GM23248 (cell line): ENCODE results near the gene DNAH7. TPM values are rescaled to one million over a fixed set of nuclear protein-coding genes. Genes with fewer than 3 reads are reported as not detected.

Source experiments
- DNase-seq: peaks from one replicate; pipeline ENCODE4 v3.0.0-alpha.2; 2015
- H2AFZ ChIP-seq: fragments of 200-600 bp; sonication (generic); 2 replicates; pipeline ENCODE4 v1.6.1; 2016; ENCODE audit warnings: antibody characterized with exemption
- H3F3A ChIP-seq: fragments of 200-600 bp; sonication (generic); 2 replicates; pipeline ENCODE4 v1.6.1; 2016; ENCODE audit warnings: mild to moderate bottlenecking, antibody characterized with exemption, mixed run types; ENCODE audit not compliant: insufficient read depth
- H3K27ac ChIP-seq: fragments of 200-600 bp; sonication (generic); 2 replicates; pipeline ENCODE4 v1.5.1; 2016; ENCODE audit warnings: mild to moderate bottlenecking
- H3K27me3 ChIP-seq: fragments of 200-600 bp; sonication (generic); replicated peaks from 2 replicates; pipeline ENCODE4 v1.6.1; 2016; ENCODE audit warnings: mild to moderate bottlenecking; ENCODE audit not compliant: insufficient read depth
- H3K36me3 ChIP-seq: fragments of 200-600 bp; sonication (generic); 2 replicates; pipeline ENCODE4 v1.6.1; 2016; ENCODE audit warnings: low read depth, mild to moderate bottlenecking
- H3K4me1 ChIP-seq: fragments of 200-600 bp; sonication (generic); 2 replicates; pipeline ENCODE4 v1.6.1; 2016; ENCODE audit warnings: mild to moderate bottlenecking; ENCODE audit not compliant: insufficient read depth
- H3K4me2 ChIP-seq: fragments of 200-600 bp; sonication (generic); one replicate; pipeline ENCODE4 v1.6.1; 2016; ENCODE audit warnings: mild to moderate bottlenecking; ENCODE audit not compliant: unreplicated experiment
- H3K4me3 ChIP-seq: fragments of 200-600 bp; sonication (generic); 2 replicates; pipeline ENCODE4 v1.5.1; 2016; ENCODE audit warnings: mild to moderate bottlenecking
- H3K79me2 ChIP-seq: fragments of 200-600 bp; sonication (generic); 2 replicates; pipeline ENCODE4 v1.6.1; 2016; ENCODE audit warnings: mild to moderate bottlenecking; ENCODE audit not compliant: insufficient read depth
- H3K9ac ChIP-seq: fragments of 200-600 bp; sonication (generic); 2 replicates; pipeline ENCODE4 v1.6.1; 2016; ENCODE audit warnings: mild to moderate bottlenecking
- H3K9me2 ChIP-seq: fragments of 200-600 bp; sonication (generic); 2 replicates; pipeline ENCODE4 v1.6.1; 2016; ENCODE audit warnings: mixed run types, mild to moderate bottlenecking, moderate library complexity; ENCODE audit not compliant: insufficient read depth
- H3K9me3 ChIP-seq: fragments of 200-600 bp; sonication (generic); one replicate; pipeline ENCODE4 v1.6.1; 2017; ENCODE audit warnings: low read depth
- H4K20me1 ChIP-seq: fragments of 200-600 bp; sonication (generic); 2 replicates; pipeline ENCODE4 v1.6.0; 2016; ENCODE audit not compliant: insufficient read depth
- EZH2 ChIP-seq: fragments of 200-600 bp; sonication (generic); IDR thresholded peaks from 2 replicates; pipeline ENCODE4 v1.6.1; 2018; ENCODE audit warnings: antibody characterized with exemption, mild to moderate bottlenecking; ENCODE audit not compliant: insufficient read depth, poor library complexity, severe bottlenecking
- EZH2phosphoT487 ChIP-seq: fragments of 200-600 bp; sonication (generic); IDR thresholded peaks from 2 replicates; pipeline ENCODE4 v1.6.1; 2018; ENCODE audit warnings: antibody characterized with exemption, moderate library complexity, mild to moderate bottlenecking, low read depth; ENCODE audit not compliant: insufficient read depth
- WGBS, 2 experiments: methylation state at CpG; one replicate each; pipeline ENCODE4 v1.1.6; 2015 to 2017; ENCODE audit warnings: low lambda C conversion rate in 2 of 2, low coverage in 1 of 2; ENCODE audit errors: missing lambda C conversion rate in 2 of 2; 5-methylcytosine and 5-hydroxymethylcytosine counted together
- in situ Hi-C: fragments of 300-500 bp; cut with MboI; formaldehyde crosslinking; loops from 2 replicates; pipeline ENCODE4 v1.15.0; 2020
- polyA plus RNA-seq: library from polyadenylated mRNA; unstranded; fragments of >200 nt; fragmentation: Nextera tagmentation; extraction: Ambion mirVana; gene quantifications from 2 replicates; pipeline ENCODE4 v1.2.1, GENCODE V29; 2016
- total RNA-seq: library from RNA; depleted of rRNA; stranded (reverse); fragments of >200 nt; shearing (Covaris generic); gene quantifications from 2 replicates; pipeline ENCODE4 v1.2.3, GENCODE V29; 2014

The DNAH7 gene
- total and polyA plus RNA-seq, 2 experiments from 2014 or later = 0.40 to 0.43 TPM

DNA sequence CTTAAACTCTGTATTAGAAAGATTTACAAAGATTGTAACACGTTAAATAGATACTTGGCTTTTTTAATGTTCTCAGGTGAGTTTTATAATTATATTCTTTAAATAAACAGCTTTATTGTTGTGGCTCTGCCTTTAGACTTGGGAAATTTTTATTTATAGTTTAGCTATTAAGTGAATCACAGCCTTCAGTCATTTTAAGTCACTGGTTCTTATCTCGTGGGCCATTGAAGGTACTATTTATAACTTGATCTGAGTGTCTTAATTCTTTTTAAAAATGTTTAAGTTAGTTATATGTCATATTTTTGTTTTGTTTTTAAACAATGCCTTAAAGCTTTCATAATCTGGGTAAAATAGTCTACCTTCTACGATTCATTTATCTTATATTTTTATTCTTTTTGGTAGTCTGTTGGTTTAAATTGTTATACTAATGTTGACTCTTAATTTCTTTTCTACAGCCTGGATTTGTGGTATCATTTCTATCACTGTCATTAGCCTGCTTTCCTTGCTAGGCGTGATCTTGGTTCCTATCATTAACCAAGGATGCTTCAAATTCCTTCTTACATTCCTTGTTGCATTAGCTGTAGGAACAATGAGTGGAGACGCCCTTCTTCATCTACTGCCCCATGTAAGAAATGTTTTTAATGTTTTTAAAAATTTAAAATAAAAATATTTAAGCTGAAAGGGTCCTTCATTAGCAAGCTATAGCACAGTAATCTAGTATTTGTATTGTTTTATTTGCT, 362.3 kb downstream of the DNAH7 start:
- H3K27ac ChIP-seq = no peak overlapping the region
- peak; percentile 43 for DNase-seq
- no peak overlapping the region for H3K9ac ChIP-seq
- H3K79me2 ChIP-seq = peaks cover 65% of the 10 kb centered on the region
- H3K4me3 ChIP-seq = no peak overlapping the region
- in situ Hi-C loops = no loop called here
- H3K9me2 ChIP-seq = 0 out of 2 replicates have a peak, but pooled peaks cover 3% of the 10 kb centered on the region
- peak overlapping the region; percentile 45 for H3K4me2 ChIP-seq
- H3K9me3 ChIP-seq = no peaks in the 10 kb centered on the region
- H3K4me1 ChIP-seq = peaks cover 29% of the 10 kb centered on the region
- TF ChIP-seq EZH2 (no peak), EZH2phosphoT487 (no peak)
- H3F3A ChIP-seq = peaks cover 6% of the 10 kb centered on the region; the same call in 1 of the 2 replicates
- no peaks in the 10 kb centered on the region for H4K20me1 ChIP-seq
- H2AFZ ChIP-seq = no peak overlapping the region
- H3K27me3 ChIP-seq = no peaks in the 10 kb centered on the region
- H3K36me3 ChIP-seq = peaks cover 10% of the 10 kb centered on the region; the same call in 1 of the 2 replicates
- 83 to 84% methylated on average over 5 of the region's 5 CpGs for WGBS, 2 experiments

DNA sequence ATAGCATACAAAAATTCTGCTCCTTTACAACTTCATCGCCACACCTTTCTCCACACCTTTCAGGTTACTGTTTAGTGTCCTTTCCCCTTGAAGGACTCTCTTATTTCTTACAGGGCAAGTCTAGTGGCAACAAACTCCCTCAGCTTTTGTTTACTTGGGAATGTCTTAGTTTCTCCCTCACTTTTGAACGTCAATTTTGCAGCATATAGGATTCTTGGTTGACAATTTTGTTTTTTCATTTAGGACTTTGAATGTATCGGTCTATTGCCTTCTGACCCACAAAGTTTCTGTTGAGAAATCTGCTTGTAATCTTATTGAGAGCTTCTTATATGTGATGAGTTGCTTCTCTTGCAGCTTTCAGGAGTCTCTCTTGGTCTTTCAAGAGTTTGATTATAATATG, 368.2 kb downstream of the DNAH7 start:
- 65% methylated on average over 3 of the region's 3 CpGs for WGBS, 2 experiments

DNA sequence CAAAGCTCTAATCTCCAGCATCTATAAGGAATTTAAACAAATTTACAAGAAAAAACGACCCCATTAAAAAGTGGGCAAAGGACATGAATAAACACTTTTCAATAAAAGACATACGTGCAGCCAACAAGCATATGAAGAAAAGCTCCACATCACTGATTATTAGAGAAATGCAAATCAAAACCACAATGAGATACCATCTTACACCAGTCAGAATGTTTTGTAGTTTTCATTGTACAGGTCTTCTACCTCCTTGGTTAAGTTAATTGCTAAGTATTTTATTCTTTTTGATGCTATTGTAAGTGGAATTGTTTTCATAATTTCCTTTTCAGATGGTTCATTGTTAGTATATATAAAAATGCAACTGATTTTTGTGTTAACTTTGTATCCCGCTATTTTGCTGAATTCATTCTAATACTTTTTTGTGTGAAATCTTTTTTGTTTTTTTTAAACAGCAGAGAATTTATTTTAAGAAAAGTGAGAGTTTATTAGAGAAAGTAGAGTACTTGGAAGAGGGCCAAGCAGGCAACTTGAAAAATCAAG, 370.9 kb downstream of the DNAH7 start:
- H3K9me2 ChIP-seq = no peaks in the 10 kb centered on the region
- 0 out of 2 replicates have a peak, but pooled peaks cover 3% of the 10 kb centered on the region for H3K4me1 ChIP-seq
- no peaks in the 10 kb centered on the region for H3K27me3 ChIP-seq
- no peak overlapping the region for H3K9ac ChIP-seq
- no peak for TF ChIP-seq EZH2phosphoT487
- in situ Hi-C loops = no loop called here
- H3K9me3 ChIP-seq = no peaks in the 10 kb centered on the region
- H3K27ac ChIP-seq = no peak overlapping the region
- H2AFZ ChIP-seq = no peak overlapping the region
- peaks cover 100% of the 10 kb centered on the region for H3K79me2 ChIP-seq
- H4K20me1 ChIP-seq = no peaks in the 10 kb centered on the region; the same call in 1 of the 2 replicates
- H3K4me3 ChIP-seq = no peak overlapping the region
- DNase-seq = no peak
- WGBS, 2 experiments = 77 to 79% methylated on average over 3 of the region's 3 CpGs
- H3K4me2 ChIP-seq = no peak overlapping the region
- 0 out of 2 replicates have a peak, but pooled peaks cover 6% of the 10 kb centered on the region for H3F3A ChIP-seq
- H3K36me3 ChIP-seq = peaks cover 7% of the 10 kb centered on the region

More for the DNA sequence above, 368.2 kb downstream of the DNAH7 start:
- no peak for TF ChIP-seq EZH2
- TF ChIP-seq EZH2phosphoT487 = no peak
- Histone ChIP-seq H3K4me2 (no peak overlapping the region), H2AFZ (no peak overlapping the region), H3K27me3 (no peaks in the 10 kb centered on the region), H3K9ac (no peak overlapping the region), H3K4me3 (no peak overlapping the region), H3K79me2 (peaks cover 99% of the 10 kb centered on the region), H3F3A (0 out of 2 replicates have a peak, but pooled peaks cover 6% of the 10 kb centered on the region), H3K27ac (no peak overlapping the region), H3K9me3 (no peaks in the 10 kb centered on the region), H4K20me1 (no peaks in the 10 kb centered on the region; the same call in 1 of the 2 replicates), H3K36me3 (peaks cover 7% of the 10 kb centered on the region), H3K9me2 (no peaks in the 10 kb centered on the region), H3K4me1 (0 out of 2 replicates have a peak, but pooled peaks cover 3% of the 10 kb centered on the region)
- in situ Hi-C loops = no loop called here
- DNase-seq = no peak

DNA sequence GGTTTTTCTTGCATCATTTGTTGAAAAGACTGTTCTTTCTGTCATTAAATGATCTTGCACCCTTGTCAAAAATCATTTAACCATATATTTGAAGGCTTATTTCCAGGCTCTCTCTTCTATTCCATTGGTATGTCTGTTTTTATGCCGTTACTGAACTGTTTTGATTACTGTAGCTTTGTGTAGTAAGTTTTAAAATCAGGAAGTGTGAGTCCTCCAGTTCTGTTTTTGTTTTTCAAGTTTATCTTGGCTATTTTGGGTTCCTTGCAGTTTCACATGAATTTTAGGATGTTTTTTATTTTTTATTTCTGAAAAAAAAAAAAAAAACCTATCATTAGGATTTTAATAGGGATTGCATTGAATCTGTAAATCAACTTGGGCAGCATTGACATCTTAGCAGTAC, 372.6 kb downstream of the DNAH7 start:
- WGBS, 2 experiments = 98 to 100% methylated on average over 1 of the region's 1 CpG
- Histone ChIP-seq H3K36me3 (peaks cover 7% of the 10 kb centered on the region), H3K4me3 (no peak overlapping the region), H3K9ac (no peak overlapping the region), H3K4me2 (no peak overlapping the region), H2AFZ (no peak overlapping the region), H3K79me2 (peaks cover 100% of the 10 kb centered on the region), H3K9me2 (no peaks in the 10 kb centered on the region), H4K20me1 (no peaks in the 10 kb centered on the region; the same call in 1 of the 2 replicates), H3F3A (0 out of 2 replicates have a peak, but pooled peaks cover 6% of the 10 kb centered on the region), H3K27me3 (no peaks in the 10 kb centered on the region), H3K27ac (no peak overlapping the region), H3K9me3 (no peaks in the 10 kb centered on the region), H3K4me1 (0 out of 2 replicates have a peak, but pooled peaks cover 3% of the 10 kb centered on the region)
- in situ Hi-C loops = no loop called here
- TF ChIP-seq EZH2 (no peak), EZH2phosphoT487 (no peak)
- no peak for DNase-seq
